HG02840 (cell line): Measurements from ENCODE around the gene CLPTM1L.
"Not testable (repeated sequence)": the region's sequence is repeated elsewhere in the genome, so short reads cannot be mapped to it uniquely, and the experiment has no call there.

Experiments
- ATAC-seq: cut with Tn5 transposase; IDR thresholded peaks from one replicate; pipeline ENCODE4 v1.9.1; 2021; ENCODE audit warnings: mild to moderate bottlenecking, moderate library complexity, moderate number of reproducible peaks; ENCODE audit not compliant: unreplicated experiment, low FRiP score

CLPTM1L gene

DNA sequence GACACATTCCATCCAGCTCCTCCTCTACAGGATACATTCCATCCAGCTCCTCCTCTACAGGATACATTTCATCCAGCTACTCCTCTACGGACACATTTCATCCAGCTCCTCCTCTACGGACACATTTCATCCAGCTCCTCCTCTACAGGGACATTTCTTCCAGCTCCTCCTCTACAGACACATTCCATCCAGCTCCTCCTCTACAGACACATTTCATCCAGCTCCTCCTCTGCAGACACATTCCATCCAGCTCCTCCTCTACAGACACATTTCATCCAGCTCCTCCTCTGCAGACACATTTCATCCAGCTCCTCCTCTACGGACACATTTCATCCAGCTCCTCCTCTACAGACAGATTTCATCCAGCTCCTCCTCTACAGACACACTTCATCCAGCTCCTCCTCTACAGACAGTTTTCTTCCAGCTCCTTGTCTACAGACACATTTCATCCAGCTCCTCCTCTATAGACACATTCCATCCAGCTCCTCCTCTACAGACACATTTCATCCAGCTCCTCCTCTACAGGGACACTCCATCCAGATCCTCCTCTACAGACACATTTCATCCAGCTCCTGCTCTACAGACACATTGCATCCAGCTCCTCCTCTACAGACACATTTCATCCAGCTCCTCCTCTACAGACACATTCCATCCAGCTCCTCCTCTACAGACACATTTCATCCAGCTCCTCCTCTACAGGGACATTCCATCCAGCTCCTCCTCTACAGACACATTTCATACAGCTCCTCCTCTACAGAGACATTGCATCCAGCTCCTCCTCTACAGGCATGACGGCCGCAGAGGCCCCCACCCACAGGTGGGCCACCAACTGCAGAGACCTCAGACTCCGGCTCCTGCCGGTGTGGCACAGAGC, 16.4 kb downstream of the CLPTM1L start:
- not testable (repeated sequence) for ATAC-seq

DNA sequence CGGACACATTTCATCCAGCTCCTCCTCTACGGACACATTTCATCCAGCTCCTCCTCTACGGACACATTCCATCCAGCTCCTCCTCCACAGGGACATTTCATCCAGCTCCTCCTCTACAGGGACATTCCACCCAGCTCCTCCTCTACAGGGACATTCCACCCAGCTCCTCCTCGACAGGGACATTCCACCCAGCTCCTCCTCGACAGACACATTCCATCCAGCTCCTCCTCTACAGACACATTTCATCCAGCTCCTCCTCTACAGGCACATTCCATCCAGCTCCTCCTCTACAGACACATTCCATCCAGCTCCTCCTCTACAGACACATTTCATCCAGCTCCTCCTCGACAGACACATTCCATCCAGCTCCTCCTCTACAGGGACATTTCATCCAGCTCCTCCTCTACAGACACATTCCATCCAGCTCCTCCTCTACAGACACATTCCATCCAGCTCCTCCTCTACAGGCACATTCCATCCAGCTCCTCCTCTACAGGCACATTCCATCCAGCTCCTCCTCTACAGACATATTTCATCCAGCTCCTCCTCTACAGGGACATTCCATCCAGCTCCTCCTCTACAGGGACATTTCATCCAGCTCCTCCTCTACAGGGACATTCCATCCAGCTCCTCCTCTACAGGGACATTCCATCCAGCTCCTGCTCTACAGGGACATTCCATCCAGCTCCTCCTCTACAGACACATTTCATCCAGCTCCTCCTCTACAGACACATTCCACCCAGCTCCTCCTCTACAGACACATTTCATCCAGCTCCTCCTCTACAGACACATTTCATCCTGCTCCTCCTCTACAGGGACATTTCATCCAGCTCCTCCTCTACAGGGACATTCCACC, 17.8 kb downstream of the CLPTM1L start:
- ATAC-seq = not testable (repeated sequence)

DNA sequence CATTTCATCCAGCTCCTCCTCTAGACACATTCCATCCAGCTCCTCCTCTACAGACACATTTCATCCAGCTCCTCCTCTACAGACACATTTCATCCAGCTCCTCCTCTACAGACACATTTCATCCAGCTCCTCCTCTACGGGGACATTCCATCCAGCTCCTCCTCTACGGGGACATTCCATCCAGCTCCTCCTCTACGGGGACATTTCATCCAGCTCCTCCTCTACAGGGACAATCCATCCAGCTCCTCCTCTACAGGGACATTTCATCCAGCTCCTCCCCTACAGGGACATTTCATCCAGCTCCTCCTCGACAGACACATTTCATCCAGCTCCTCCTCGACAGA, 18.4 kb downstream of the CLPTM1L start:
- ATAC-seq = not testable (repeated sequence)

DNA sequence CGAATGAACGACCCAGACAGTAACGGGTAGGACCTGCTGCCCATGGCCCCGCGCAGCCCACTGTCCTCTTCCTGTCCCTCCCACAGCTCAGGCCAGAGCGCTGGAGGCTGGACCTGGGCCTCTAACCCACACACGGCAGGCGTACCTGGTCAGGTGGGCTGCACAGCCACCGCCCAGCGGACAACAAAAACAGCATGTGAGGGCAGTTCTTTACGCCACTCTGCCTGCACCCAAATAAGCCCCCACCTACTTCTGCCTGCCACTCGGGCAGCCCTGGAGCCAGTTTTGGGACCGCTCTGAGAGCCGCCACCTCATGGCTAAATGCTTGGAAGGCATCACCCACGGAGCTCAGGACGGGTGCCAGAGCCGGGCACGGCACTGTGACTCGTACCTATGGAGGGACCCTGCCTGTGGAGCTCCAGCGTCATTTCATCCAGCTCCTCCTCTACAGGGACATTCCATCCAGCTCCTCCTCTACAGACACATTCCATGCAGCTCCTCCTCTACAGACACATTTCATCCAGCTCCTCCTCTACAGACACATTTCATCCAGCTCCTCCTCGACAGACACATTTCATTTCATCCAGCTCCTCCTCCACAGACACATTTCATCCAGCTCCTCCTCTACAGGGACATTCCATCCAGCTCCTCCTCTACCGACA, 18.9 kb downstream of the CLPTM1L start:
- no peak for ATAC-seq

DNA sequence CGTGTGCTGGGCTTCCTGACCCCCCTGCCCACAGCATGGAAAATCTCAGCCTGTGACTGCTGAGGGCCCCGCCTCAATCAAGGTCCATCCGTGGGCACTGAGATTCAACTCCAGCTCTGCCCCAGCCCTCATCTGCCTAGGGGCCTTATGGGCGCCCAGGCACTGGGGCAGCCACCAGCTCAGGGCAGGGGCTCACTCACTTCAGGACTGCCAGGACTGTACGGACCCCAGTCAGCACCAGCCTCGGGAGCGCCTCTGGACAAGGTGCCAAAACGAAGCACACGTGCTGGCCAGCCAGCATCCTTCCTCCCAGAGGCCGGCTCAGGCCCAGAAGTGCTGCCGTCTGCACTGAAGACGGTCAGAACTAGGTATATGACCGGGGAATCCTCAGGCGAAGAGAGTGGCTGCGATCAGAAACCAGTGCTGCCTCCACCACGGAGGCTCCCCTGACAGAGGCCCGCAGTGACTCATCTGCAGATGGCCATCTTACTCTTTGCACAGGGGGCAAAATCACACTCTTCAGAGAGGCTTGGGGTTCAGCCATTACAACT, 19.6 kb downstream of the CLPTM1L start:
- ATAC-seq = no peak

DNA sequence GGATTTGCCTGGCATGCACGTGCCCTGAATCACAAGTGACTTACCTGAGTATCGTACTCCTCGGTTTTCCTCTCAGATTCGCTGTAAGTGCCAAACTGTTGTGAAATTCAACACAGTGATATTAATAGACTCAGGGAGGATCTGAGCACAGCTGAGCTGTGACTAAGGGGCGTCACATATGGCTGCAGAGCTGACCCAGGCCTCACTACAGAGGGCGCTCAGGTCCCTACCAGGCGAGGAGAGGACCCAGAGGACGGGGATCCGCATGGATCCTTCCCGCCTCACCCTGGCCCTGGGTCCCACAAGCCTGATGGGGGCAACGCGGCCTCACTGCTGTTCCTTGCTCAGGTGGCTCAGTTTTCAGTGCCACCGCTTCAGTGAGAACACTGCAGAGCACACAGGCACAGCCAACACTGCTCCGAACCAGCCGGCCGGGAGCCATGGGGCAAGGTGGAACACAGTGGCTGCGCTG, 20.1 kb downstream of the CLPTM1L start:
- ATAC-seq = no peak

DNA sequence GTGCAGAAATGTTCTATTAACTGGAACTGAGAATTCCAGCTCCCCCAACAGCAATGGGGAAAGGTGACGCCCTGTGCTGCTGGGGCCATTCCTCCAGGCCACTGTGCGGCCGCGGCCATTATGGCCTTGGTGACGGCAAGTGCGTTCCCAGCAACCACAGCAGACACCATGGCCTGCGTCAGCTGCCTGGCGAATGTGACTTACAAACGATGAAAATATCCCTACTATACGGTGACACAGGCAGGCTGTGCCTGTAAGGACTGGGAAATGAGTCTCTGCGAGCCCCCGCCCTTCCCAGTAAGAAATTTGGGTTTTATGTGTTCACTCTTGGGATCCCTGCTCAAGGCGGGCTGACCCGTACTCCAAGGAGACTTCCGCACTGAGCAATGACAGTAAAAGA, 20.6 kb downstream of the CLPTM1L start:
- ATAC-seq = no peak

DNA sequence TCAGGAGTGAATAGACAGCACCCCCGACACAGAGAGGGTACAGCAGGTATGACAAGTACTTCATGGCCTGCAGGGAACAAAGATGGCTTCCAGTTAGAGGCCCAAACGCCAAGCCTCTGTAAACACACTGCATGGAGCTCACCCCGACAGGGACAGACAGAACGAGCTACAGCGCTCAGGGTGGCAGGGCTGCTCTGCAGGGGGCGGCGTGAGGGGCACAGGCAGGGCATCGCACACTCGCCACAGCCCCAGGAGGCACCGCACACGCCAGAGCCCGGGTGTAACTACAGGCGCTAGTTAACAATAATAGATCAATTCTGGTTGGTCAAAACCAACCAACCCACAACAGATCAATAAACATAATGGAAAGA, 21.1 kb downstream of the CLPTM1L start:
- no peak for ATAC-seq

DNA sequence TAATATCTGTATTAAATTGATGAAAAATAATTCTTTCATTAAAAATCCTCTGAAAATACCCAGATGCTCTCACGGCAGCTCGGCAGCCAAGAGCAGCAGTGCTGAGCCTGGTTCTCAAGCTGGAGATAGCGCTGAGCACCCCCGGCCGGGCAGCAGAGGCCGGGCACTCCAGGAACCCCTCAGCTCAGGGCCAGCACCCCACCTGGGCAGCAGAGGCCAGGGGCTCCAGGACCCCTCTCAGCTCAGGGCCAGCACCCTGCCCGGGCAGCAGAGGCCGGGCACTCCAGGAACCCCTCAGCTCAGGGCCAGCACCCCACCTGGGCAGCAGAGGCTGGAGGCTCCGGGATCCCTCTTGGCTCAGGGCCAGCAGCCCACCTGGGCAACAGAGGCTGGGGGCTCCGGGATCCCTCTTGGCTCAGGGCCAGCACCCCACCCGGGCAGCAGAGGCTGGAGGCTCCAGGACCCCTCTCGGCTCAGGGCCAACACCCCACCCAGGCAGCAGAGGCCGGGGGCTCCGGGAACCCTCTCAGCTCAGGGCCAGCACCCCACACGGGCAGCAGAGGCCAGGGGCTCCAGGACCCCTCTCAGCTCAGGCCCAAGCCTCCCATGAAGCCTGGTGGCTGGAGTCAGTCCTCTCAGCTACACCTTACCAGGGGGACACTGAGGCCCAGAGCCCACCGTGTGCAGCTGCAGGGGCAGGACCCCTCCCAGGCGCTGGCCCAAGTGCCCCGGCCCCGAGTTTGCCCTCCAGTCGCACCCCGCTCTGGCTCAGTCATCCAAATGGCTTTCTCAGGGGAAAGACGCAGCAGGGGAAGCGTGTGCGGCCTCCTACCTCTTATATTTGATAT, 21.7 kb downstream of the CLPTM1L start:
- no peak for ATAC-seq

DNA sequence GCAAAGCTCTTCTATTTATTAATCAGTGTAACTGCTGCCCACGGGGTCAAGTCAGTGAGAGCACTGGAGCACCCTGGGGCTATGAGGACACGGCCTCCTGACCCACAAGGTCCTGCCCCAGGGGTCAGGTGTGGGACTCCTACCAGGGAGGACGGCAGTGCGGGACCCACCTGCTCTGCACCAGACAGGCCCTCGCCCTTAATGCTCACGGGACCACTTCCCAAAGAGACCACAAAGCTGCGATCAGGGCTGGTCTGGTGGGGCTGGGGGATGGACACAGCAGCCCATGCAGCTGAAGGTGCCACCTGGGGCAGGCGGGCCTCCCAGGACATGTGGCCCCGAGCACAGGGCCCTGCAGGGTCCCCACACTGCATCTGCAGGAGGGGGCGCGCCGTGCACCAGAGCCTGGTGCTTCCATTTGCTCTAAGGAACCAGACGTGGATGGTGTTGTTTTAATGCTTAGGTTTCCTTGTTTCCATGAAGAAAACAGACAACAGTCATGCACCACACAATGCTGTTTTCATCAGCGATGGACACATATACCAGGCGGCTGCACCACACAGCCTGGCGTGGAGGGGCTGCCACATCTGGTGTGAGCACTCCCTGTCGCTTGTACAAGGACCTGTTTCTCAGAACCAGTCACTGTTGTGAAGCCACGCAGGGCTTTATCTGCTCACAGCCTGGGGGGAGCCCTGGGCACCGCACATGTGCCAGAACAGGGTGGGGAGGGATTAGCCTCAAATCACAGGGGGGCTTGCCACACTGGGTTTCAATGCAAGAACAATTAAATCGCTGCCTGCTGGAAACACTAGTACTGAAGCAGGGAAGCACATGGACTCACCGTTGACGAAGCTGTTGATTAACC, 22.6 kb downstream of the CLPTM1L start:
- no peak for ATAC-seq

DNA sequence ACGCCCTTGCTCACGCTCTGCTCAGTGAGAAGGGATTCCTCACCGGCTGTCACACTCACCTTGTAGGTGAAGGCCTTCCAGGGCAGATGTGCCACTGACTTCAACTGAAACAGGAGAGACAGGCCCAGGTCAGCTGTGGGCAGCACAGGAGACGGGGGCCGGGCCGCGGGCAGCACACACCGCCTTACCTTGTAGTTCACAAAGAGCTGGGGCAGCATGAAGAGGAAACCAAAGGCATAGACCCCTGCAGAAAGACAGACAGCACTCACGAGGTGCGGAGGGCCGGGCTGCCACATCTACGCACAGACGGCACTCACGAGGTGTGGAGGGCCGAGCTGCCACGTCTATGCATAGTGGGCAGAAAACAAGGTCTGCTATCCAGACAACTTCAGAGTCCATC, 23.3 kb downstream of the CLPTM1L start:
- ATAC-seq = no peak

DNA sequence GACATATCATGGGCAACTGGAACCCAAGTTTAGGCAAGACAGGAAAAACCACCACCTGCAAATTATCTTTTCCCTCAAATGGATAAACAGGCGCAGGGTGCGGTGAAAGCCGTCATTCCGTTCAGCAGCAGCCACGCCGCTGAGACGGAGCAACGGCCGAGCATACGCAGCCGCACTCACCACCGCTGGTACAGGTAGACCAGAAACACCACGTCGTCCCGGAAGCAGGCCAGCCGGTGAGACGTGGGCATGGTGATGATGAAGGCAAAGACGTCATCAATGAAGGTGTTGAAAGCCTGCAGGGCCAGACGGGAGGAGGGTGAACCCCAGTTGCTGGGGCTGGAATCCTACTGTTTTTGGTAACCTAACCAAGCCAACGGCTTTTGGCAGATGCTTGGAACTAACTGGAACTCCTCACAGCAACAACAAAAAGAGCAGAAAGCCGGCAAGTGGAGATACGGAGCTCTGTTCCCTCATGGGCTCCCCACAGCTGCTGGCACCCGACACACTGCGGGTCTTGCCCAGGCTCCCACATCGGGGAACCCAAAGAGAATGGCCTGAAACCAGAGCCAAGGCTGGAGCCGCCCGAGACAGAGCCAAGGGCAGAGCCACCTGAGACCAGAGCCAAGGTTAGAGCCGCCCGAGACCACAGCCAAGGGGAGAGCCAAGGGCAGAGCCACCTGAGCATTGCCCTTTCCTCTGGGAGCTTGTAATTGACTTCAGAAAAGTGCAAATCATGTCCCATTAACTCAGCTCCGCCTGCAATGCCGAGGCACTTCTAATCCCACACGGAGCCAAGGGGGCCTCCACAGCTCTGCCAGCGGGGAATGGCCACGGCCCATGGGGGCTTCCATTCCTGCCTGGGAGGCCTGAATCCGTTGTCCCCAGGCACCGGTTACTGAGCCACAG, 24.2 kb downstream of the CLPTM1L start:
- no peak for ATAC-seq

DNA sequence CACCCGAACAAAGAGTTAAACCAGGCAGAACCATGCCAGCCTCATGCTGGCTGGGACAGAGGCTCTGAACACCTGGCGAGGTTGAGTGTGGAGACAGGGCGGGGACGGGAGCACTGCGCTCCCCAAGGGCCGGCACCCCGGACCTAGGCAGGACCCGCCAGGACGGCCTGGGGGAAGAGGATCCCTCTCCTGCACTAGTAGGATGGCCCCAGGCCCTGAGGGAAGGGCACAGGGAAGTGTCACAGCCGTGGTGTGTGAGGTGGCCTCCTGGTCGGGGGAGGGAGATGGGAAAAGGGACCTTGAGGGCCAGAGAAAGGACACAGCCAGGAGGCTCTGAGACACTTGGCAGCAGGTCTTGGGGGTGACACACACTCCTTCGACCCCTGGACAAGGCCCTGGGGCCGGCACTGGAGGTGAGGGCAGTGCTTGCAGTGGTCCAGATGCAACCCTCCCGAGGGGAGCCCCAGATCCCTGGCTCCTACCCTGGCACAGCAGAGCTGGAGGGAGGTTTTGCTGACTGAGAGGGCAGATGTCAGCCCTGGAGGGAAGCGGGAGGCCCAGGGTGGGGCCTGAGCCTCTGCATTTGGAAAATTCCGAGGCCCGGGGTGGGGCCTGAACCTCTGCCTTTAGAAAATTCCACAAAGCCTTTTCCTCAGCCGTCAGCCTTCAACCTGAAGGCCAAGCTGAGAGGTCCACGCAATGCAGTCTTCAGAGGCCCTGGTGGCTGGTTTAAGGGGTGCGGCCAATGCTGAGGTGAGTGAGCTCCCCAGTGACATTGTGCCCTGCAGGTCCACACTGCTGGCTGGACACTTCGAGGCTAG, 25.3 kb downstream of the CLPTM1L start:
- ATAC-seq = no peak

DNA sequence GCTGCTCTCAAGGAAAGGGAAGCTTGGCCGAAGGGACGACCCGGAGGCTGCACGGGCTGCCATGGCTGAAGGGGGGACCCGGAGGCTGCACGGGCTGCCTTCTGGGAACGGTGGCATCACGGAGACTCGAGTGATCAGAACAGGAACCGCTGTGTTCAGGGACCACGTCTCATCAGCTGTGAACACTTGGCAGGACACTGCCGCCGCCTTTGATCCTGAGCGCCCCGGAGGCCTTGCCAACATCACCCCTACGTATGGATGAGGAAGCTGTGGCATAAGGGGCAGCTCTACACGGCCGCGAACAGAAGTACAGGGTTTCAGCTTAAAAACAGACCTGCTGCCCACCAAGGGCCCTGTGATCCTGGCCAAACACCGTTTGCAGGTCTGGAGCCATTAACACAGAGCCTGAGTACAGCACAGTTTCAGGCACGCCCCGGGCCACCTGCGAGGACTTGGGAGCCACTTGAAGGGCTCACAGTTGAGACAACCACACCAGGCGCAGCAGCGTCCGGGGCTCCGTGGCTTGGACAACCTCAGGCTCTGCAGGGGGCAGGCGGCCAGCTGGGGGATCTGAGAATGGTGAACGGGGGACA, 26.1 kb downstream of the CLPTM1L start:
- no peak for ATAC-seq

DNA sequence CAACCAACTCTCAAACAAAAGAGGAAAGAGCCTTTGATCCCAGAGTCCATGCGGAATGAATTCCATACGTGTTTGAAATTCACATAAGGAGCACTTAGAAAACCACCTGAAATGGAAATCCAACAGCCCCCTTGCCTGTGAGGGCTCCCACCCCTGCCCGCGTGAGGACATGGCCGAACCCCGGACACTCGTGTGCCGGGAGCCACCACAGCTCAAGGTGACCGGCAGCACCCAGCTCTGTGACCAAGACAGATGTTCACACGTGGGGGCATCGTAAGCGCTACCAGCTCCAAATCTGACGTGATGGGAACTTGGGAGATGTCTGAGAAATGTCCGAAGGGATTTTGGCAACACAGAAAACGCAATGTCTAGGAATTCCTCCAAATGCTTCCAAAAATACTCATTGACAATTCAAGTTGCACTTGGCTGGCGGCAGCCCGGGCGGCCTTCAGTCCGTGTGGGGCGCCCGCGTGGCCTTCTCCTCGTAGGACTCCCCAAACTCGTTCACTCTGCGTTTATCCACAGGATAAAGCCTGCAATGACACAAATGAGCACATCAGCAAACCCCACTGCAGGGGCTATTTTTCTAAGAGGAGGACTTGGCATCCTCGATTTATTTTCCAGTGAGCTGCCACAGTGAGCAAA, 26.9 kb downstream of the CLPTM1L start:
- ATAC-seq = no peak
